HepG2 (cell line): ENCODE results near the gene SIK1. TPM values are rescaled to one million over a fixed set of nuclear protein-coding genes. Genes with fewer than 3 reads are reported as not detected.

Source experiments
- ATAC-seq: fragments of 200-7000 bp; cut with Tn5 transposase; 3 replicates; pipeline ENCODE4 v1.9.1; 2020; ENCODE audit warnings: mild to moderate bottlenecking, moderate library complexity
- BruUV-seq: library from RNA; stranded (reverse); fragments of 400-500 nt; replicated peaks from 2 replicates; lab custom pipeline; 2021; lab: Mats Ljungman, UMichigan
- CTCF ChIA-PET: fragments of 300-600 bp; formaldehyde crosslinking; extraction: SDS; loops from one replicate; lab custom pipeline; 2021; ENCODE audit warnings: low total read pairs, inconsistent platforms, low intra/inter-chr PET ratio; lab: Yijun Ruan, JAX
- POLR2A ChIA-PET: fragments of 350-600 bp; sonication (Branson Sonifier 250); formaldehyde crosslinking; loops from one replicate; lab custom pipeline; 2020; ENCODE audit warnings: antibody characterized with exemption, inconsistent platforms; lab: Yijun Ruan, JAX
- DNase-seq: peaks from one replicate; pipeline ENCODE4 v3.0.0-alpha.2; 2015; ENCODE audit warnings: low spot score
- FAIRE-seq: peaks from 3 replicates; lab custom pipeline; 2011; peaks lifted over from hg19 to GRCh38; lab: Jason Lieb, UNC
- H2AFZ ChIP-seq: one replicate; pipeline ENCODE4 v1.6.1; 2011; ENCODE audit warnings: low read length, inconsistent platforms
- H3K27ac ChIP-seq: fragments of 300-600 bp; 3 replicates; pipeline ENCODE4 v1.8.0; 2011; ENCODE audit warnings: mixed run types, mild to moderate bottlenecking, mixed read lengths, low read length, inconsistent platforms; ENCODE audit not compliant: insufficient read depth; ENCODE audit errors: extremely low read length
- H3K27me3 ChIP-seq, 2 experiments: fragments of 200-600 bp in 1 of 2; 2 replicates in 1 of 2; 3 replicates in 1 of 2; pipeline versions ENCODE4 v1.6.0 to v1.8.0; 2011; ENCODE audit warnings: low read length in 2 of 2, mild to moderate bottlenecking in 2 of 2, moderate library complexity in 2 of 2, inconsistent platforms in 1 of 2; ENCODE audit not compliant: insufficient read depth in 2 of 2, control insufficient read depth in 1 of 2
- H3K36me3 ChIP-seq, 2 experiments: fragments of 200-600 bp in 1 of 2; replicated peaks in 1 of 2; 2 replicates in 1 of 2; 3 replicates in 1 of 2; pipeline versions ENCODE4 v1.5.1 to v1.8.0; 2011; ENCODE audit warnings: low read length in 2 of 2, inconsistent platforms in 1 of 2; ENCODE audit not compliant: insufficient read depth in 2 of 2, control insufficient read depth in 1 of 2
- H3K4me1 ChIP-seq: 2 replicates; pipeline ENCODE4 v1.5.1; 2012; ENCODE audit warnings: low read length, inconsistent platforms; ENCODE audit not compliant: insufficient read depth
- H3K4me2 ChIP-seq: 2 replicates; pipeline ENCODE4 v1.6.0; 2011; ENCODE audit warnings: low read depth, low read length, inconsistent platforms
- H3K4me3 ChIP-seq, 3 experiments: fragments of 200-600 bp in 1 of 3; sonication (generic), shearing (Covaris generic) in 1 of 3; replicated peaks in 1 of 3; 2 replicates each; pipeline ENCODE4 v1.5.1; 2011 to 2016; ENCODE audit warnings: low read length in 3 of 3, inconsistent platforms in 2 of 3, low read depth in 2 of 3, mild to moderate bottlenecking in 2 of 3, control low read depth in 1 of 3, mixed read lengths in 1 of 3; ENCODE audit not compliant: insufficient read depth in 1 of 3
- H3K79me2 ChIP-seq: one replicate; pipeline ENCODE4 v1.6.1; 2011; ENCODE audit warnings: low read length, inconsistent platforms; ENCODE audit not compliant: insufficient read depth
- H3K9ac ChIP-seq: 2 replicates; pipeline ENCODE4 v1.6.0; 2011; ENCODE audit warnings: mild to moderate bottlenecking, low read depth, low read length, inconsistent platforms; ENCODE audit not compliant: insufficient read depth
- H3K9me3 ChIP-seq: 2 replicates; pipeline ENCODE4 v1.5.1; 2012; ENCODE audit warnings: mild to moderate bottlenecking, low read length
- H4K20me1 ChIP-seq: 2 replicates; pipeline ENCODE4 v1.6.0; 2011; ENCODE audit warnings: inconsistent platforms, mild to moderate bottlenecking, low read length, moderate library complexity; ENCODE audit not compliant: insufficient read depth
- CHD2 ChIP-seq: IDR thresholded peaks from 2 replicates; pipeline ENCODE4 v1.6.1; 2011; ENCODE audit warnings: low read depth, low read length, improper control_type of control experiment
- FOXC1 ChIP-seq: sonication (generic); formaldehyde crosslinking; IDR thresholded peaks from 2 replicates; pipeline ENCODE4 v1.8.0; 2022; ENCODE audit warnings: mild to moderate bottlenecking, missing genetic modification reagents, borderline replicate concordance
- TARDBP ChIP-seq: sonication (generic); formaldehyde crosslinking; IDR thresholded peaks from 2 replicates; pipeline ENCODE4 v1.8.0; 2022; ENCODE audit warnings: mild to moderate bottlenecking, missing genetic modification reagents
- ZNF558 ChIP-seq: sonication (generic); formaldehyde crosslinking; IDR thresholded peaks from 2 replicates; pipeline ENCODE4 v1.9.0; 2022; ENCODE audit warnings: mild to moderate bottlenecking, missing genetic modification reagents, borderline replicate concordance
- WGBS: methylation state at CpG from one replicate; pipeline ENCODE4 v1.1.6; 2017; ENCODE audit warnings: low lambda C conversion rate; 5-methylcytosine and 5-hydroxymethylcytosine counted together
- in situ Hi-C: cut with HindIII; loops from 2 replicates; pipeline ENCODE4 v1.10.0; 2017; ENCODE audit warnings: low pct_unique_long_range_greater_than_20kb; ENCODE audit not compliant: extremely low pct_ligation_motif_present
- intact Hi-C: fragments of 100-400 bp; cut with micrococcal nuclease; formaldehyde crosslinking; loops from one replicate; pipeline ENCODE4 v1.10.0; 2022; ENCODE audit not compliant: unreplicated experiment
- polyA plus RNA-seq, 8 experiments: library from polyadenylated mRNA; depleted of rRNA in 3 of 8; stranded (reverse) in 7 of 8; unstranded in 1 of 8; fragments of >200 nt; fragmentation: Illumina TruSeq in 4 of 8; extraction: Trizol in 4 of 8; gene quantifications; 2 replicates each; pipeline versions ENCODE4 v1.2.1 to v1.2.3, GENCODE V29; 2011 to 2016; ENCODE audit warnings: low read depth in 4 of 8, missing spikeins in 1 of 8, mixed read lengths in 1 of 8; ENCODE audit not compliant: insufficient read depth in 1 of 8
- total RNA-seq, 5 experiments: library from RNA; depleted of rRNA; stranded (reverse); fragments of >200 nt; fragmentation: Illumina TruSeq; extraction: Trizol; gene quantifications; 2 replicates each; pipeline ENCODE4 v1.2.3, GENCODE V29; 2016; ENCODE audit warnings: low read depth in 1 of 5
- TF ChIP-seq, protein P1 (sequence below): sonication (generic); formaldehyde crosslinking; IDR thresholded peaks from 2 replicates; pipeline ENCODE4 v1.4.0; 2020; ENCODE audit warnings: missing genetic modification reagents
- TF ChIP-seq, protein P2 (sequence below): sonication (generic); formaldehyde crosslinking; IDR thresholded peaks from one replicate; pipeline ENCODE4 v1.5.1; 2020; ENCODE audit warnings: mild to moderate bottlenecking, missing genetic modification reagents; ENCODE audit errors: not compliant biosample characterization

The SIK1 gene
- total and polyA plus RNA-seq, 2 of the 13 experiments (the other 11 are each of a cell fraction or from before 2014, with no cell fraction given) = 4.5 to 14.5 TPM

DNA sequence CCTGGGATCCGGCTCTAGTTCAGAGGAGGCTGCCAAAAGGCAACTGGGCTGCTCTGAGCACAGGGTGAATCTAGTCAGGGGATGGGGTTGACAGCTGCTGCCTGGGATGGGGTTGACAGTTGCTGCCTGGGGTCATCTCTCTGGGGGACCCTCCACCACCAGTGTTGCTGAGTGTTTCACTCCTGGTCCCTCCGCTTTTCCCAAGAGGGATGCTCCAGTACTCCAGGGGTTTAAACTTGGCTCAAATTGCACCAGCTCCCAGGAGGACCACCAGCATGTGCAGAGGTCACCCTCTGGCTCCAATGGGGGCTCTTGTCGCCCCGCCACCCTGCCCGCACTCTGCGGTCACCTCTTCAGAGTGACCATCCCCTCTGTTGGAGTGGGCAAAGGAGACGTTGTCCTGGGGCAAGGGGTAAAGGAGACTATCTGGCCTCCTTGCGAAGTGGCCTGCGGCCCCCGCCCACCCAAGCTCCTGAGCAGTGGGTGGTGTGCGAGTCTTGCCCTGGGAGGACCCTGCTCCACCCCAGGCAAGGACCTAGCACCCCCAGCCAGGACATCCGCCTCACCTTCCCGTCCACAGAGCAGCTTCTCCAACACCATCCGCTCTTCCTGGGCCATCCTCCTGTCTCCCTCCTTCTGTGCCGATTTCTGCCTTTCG, 52.6 kb downstream of the SIK1 start:
- ChIA-PET CTCF (no interaction called here), POLR2A (no interaction called here)
- H3K9me3 ChIP-seq = no peaks in the 10 kb centered on the region
- in situ Hi-C loops = no loop called here
- FAIRE-seq = no peak
- WGBS = 68% methylated on average over 5 of the region's 16 CpGs
- H3K4me1 ChIP-seq = 0 out of 2 replicates have a peak, but pooled peaks cover 2% of the 10 kb centered on the region
- no peak overlapping the region for H3K4me3 ChIP-seq
- H3K36me3 ChIP-seq = no peaks in the 10 kb centered on the region
- H3K9ac ChIP-seq = no peak overlapping the region
- H4K20me1 ChIP-seq = no peaks in the 10 kb centered on the region
- H3K27ac ChIP-seq = no peak overlapping the region
- BruUV-seq = no TSS peak
- ATAC-seq = no peak
- no peak overlapping the region for H3K4me2 ChIP-seq
- intact Hi-C loops = no loop called here
- no peak for DNase-seq
- no peaks in the 10 kb centered on the region for H3K79me2 ChIP-seq
- peaks cover 15 to 64% of the 10 kb centered on the region in 2 experiments for H3K27me3 ChIP-seq
- TF ChIP-seq, protein P1, sequence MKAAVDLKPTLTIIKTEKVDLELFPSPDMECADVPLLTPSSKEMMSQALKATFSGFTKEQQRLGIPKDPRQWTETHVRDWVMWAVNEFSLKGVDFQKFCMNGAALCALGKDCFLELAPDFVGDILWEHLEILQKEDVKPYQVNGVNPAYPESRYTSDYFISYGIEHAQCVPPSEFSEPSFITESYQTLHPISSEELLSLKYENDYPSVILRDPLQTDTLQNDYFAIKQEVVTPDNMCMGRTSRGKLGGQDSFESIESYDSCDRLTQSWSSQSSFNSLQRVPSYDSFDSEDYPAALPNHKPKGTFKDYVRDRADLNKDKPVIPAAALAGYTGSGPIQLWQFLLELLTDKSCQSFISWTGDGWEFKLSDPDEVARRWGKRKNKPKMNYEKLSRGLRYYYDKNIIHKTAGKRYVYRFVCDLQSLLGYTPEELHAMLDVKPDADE (CRISPR knock-in tag) = no peak
- TF ChIP-seq TARDBP (CRISPR knock-in tag) (no peak), ZNF558 (CRISPR knock-in tag) (no peak), FOXC1 (CRISPR knock-in tag) (no peak), CHD2 (no peak)
- TF ChIP-seq, protein P2, sequence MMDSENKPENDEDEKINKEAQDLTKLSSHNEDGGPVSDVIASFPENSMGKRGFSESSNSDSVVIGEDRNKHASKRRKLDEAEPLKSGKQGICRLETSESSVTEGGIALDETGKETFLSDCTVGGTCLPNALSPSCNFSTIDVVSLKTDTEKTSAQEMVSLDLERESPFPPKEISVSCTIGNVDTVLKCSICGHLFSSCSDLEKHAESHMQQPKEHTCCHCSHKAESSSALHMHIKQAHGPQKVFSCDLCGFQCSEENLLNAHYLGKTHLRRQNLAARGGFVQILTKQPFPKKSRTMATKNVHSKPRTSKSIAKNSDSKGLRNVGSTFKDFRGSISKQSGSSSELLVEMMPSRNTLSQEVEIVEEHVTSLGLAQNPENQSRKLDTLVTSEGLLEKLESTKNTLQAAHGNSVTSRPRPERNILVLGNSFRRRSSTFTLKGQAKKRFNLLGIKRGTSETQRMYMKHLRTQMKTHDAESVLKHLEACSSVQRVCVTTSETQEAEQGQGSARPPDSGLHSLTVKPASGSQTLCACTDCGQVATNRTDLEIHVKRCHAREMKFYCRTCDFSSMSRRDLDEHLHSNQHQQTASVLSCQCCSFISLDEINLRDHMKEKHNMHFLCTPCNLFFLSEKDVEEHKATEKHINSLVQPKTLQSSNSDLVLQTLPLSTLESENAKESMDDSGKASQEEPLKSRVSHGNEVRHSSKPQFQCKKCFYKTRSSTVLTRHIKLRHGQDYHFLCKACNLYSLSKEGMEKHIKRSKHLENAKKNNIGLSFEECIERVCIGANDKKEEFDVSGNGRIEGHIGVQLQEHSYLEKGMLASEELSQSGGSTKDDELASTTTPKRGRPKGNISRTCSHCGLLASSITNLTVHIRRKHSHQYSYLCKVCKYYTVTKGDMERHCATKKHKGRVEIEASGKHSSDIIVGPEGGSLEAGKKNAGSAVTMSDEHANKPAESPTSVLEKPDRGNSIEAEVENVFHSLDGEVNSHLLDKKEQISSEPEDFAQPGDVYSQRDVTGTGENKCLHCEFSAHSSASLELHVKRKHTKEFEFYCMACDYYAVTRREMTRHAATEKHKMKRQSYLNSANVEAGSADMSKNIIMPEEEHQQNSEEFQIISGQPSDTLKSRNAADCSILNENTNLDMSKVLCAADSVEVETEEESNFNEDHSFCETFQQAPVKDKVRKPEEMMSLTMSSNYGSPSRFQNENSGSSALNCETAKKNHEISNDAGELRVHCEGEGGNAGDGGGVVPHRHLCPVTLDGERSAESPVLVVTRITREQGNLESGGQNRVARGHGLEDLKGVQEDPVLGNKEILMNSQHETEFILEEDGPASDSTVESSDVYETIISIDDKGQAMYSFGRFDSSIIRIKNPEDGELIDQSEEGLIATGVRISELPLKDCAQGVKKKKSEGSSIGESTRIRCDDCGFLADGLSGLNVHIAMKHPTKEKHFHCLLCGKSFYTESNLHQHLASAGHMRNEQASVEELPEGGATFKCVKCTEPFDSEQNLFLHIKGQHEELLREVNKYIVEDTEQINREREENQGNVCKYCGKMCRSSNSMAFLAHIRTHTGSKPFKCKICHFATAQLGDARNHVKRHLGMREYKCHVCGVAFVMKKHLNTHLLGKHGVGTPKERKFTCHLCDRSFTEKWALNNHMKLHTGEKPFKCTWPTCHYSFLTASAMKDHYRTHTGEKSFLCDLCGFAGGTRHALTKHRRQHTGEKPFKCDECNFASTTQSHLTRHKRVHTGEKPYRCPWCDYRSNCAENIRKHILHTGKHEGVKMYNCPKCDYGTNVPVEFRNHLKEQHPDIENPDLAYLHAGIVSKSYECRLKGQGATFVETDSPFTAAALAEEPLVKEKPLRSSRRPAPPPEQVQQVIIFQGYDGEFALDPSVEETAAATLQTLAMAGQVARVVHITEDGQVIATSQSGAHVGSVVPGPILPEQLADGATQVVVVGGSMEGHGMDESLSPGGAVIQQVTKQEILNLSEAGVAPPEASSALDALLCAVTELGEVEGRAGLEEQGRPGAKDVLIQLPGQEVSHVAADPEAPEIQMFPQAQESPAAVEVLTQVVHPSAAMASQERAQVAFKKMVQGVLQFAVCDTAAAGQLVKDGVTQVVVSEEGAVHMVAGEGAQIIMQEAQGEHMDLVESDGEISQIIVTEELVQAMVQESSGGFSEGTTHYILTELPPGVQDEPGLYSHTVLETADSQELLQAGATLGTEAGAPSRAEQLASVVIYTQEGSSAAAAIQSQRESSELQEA (CRISPR knock-in tag) = no peak
- H2AFZ ChIP-seq = no peak overlapping the region
